ENCODE measurements around the gene COG2.
"Not testable (repeated sequence)": the region's sequence is repeated elsewhere in the genome, so short reads cannot be mapped to it uniquely, and the experiment has no call there.

Gene COG2

GRCh38 chr1:230641346-230641745 lies 935 bp upstream of the COG2 start:
- TF ChIP-seq Cebpa-rat (IDR thresholded peaks at IDR 0.05): no peak
- Histone ChIP-seq H3K9ac (no peak overlapping the region), H3K27me3 (no peaks in the 10 kb centered on the region), H4K20me1 (peaks cover 35% of the 10 kb centered on the region), H3K27ac (no peak overlapping the region), H3K4me1 (peaks cover 28% of the 10 kb centered on the region), H3K4me3 (no peak overlapping the region), H3K36me3 (peaks cover 13% of the 10 kb centered on the region), H3K9me3 (no peaks in the 10 kb centered on the region), H3K4me2 (no peak overlapping the region)

GRCh38 chr1:230641900-230642262 lies 400 bp upstream of the COG2 start:
- Histone ChIP-seq H3K4me3 (peak overlapping the region; percentile 74; the same call in 1 of the 2 replicates), H3K27me3 (no peaks in the 10 kb centered on the region), H3K4me2 (peak overlapping the region; percentile 32), H3K9me3 (no peaks in the 10 kb centered on the region), H3K27ac (no peak overlapping the region), H3K36me3 (peaks cover 18% of the 10 kb centered on the region), H3K9ac (no peak overlapping the region), H4K20me1 (peaks cover 40% of the 10 kb centered on the region), H3K4me1 (peaks cover 28% of the 10 kb centered on the region)
- no peak for TF ChIP-seq Cebpa-rat (IDR thresholded peaks at IDR 0.05)

GRCh38 chr1:230643908-230644307 lies 1.6 kb downstream of the COG2 start:
- H3K27me3 ChIP-seq: no peaks in the 10 kb centered on the region
- H4K20me1 ChIP-seq: peaks cover 60% of the 10 kb centered on the region
- H3K4me3 ChIP-seq: peak overlapping the region; percentile 74
- H3K36me3 ChIP-seq: peaks cover 24% of the 10 kb centered on the region
- no peaks in the 10 kb centered on the region for H3K9me3 ChIP-seq
- H3K27ac ChIP-seq: no peak overlapping the region
- H3K9ac ChIP-seq: peak overlapping the region; percentile 85; the same call in 1 of the 2 replicates
- TF ChIP-seq Cebpa-rat (IDR thresholded peaks at IDR 0.05): no peak
- peaks cover 28% of the 10 kb centered on the region for H3K4me1 ChIP-seq
- H3K4me2 ChIP-seq: peak overlapping the region; percentile 91

- Histone ChIP-seq H3K9me3 (peaks cover 18% of the 10 kb centered on the region), H3K27me3 (no peaks in the 10 kb centered on the region), H3K4me3 (no peak overlapping the region), H3K4me1 (peaks cover 25% of the 10 kb centered on the region), H3K36me3 (peaks cover 37% of the 10 kb centered on the region), H4K20me1 (peaks cover 70% of the 10 kb centered on the region), H3K27ac (no peak overlapping the region), H3K9ac (no peak overlapping the region), H3K4me2 (no peak overlapping the region)
- TF ChIP-seq Cebpa-rat (IDR thresholded peaks at IDR 0.05): no peak
These were observed 4.5 kb downstream of the COG2 start for GRCh38 chr1:230646710-230647302.

GRCh38 chr1:230647321-230647720 lies 5.0 kb downstream of the COG2 start:
- Histone ChIP-seq H3K27me3 (no peaks in the 10 kb centered on the region), H3K4me3 (no peak overlapping the region), H3K36me3 (peaks cover 43% of the 10 kb centered on the region), H3K4me1 (peaks cover 22% of the 10 kb centered on the region), H3K4me2 (no peak overlapping the region), H3K27ac (no peak overlapping the region), H3K9me3 (peaks cover 23% of the 10 kb centered on the region), H3K9ac (no peak overlapping the region), H4K20me1 (peaks cover 70% of the 10 kb centered on the region)
- no peak for TF ChIP-seq Cebpa-rat (IDR thresholded peaks at IDR 0.05)

GRCh38 chr1:230648114-230648513 lies 5.8 kb downstream of the COG2 start:
- TF ChIP-seq Cebpa-rat (IDR thresholded peaks at IDR 0.05): no peak
- no peak overlapping the region for H3K4me2 ChIP-seq
- no peaks in the 10 kb centered on the region for H3K27me3 ChIP-seq
- peaks cover 30% of the 10 kb centered on the region for H3K9me3 ChIP-seq
- H3K9ac ChIP-seq: no peak overlapping the region
- peaks cover 68% of the 10 kb centered on the region for H4K20me1 ChIP-seq
- H3K36me3 ChIP-seq: peaks cover 47% of the 10 kb centered on the region
- no peak overlapping the region for H3K4me3 ChIP-seq
- H3K27ac ChIP-seq: no peak overlapping the region
- H3K4me1 ChIP-seq: peaks cover 21% of the 10 kb centered on the region

GRCh38 chr1:230650300-230650699 lies 8.0 kb downstream of the COG2 start:
- Histone ChIP-seq H3K36me3 (peaks cover 50% of the 10 kb centered on the region), H3K27ac (no peak overlapping the region), H4K20me1 (peaks cover 46% of the 10 kb centered on the region), H3K9me3 (peaks cover 44% of the 10 kb centered on the region), H3K4me2 (no peak overlapping the region), H3K9ac (no peak overlapping the region), H3K27me3 (no peaks in the 10 kb centered on the region), H3K4me1 (no peaks in the 10 kb centered on the region), H3K4me3 (no peak overlapping the region)
- TF ChIP-seq Cebpa-rat (IDR thresholded peaks at IDR 0.05): no peak

GRCh38 chr1:230651235-230651634 lies 9.0 kb downstream of the COG2 start:
- peaks cover 41% of the 10 kb centered on the region for H3K36me3 ChIP-seq
- no peaks in the 10 kb centered on the region for H3K27me3 ChIP-seq
- TF ChIP-seq Cebpa-rat (IDR thresholded peaks at IDR 0.05): no peak
- no peak overlapping the region for H3K4me2 ChIP-seq
- no peak overlapping the region for H3K9ac ChIP-seq
- no peak overlapping the region for H3K27ac ChIP-seq
- no peak overlapping the region for H3K4me3 ChIP-seq
- peaks cover 37% of the 10 kb centered on the region for H4K20me1 ChIP-seq
- H3K9me3 ChIP-seq: peaks cover 44% of the 10 kb centered on the region
- H3K4me1 ChIP-seq: no peaks in the 10 kb centered on the region

GRCh38 chr1:230656719-230657118 lies 14.4 kb downstream of the COG2 start:
- not testable (repeated sequence) for H3K27ac ChIP-seq, H3K27me3 ChIP-seq, H3K4me1 ChIP-seq, H3K4me3 ChIP-seq, H3K4me2 ChIP-seq, H3K9ac ChIP-seq
- peaks cover 26% of the 10 kb centered on the region for H4K20me1 ChIP-seq
- H3K36me3 ChIP-seq: peaks cover 49% of the 10 kb centered on the region
- H3K9me3 ChIP-seq: peaks cover 27% of the 10 kb centered on the region

- not testable (repeated sequence) for H3K4me3 ChIP-seq, H3K9ac ChIP-seq, H3K4me1 ChIP-seq, H3K27ac ChIP-seq, H3K4me2 ChIP-seq, H3K27me3 ChIP-seq
- Histone ChIP-seq H3K36me3 (peaks cover 50% of the 10 kb centered on the region), H3K9me3 (peaks cover 14% of the 10 kb centered on the region), H4K20me1 (peaks cover 26% of the 10 kb centered on the region)
These were observed 15.8 kb downstream of the COG2 start for GRCh38 chr1:230658103-230658502.

GRCh38 chr1:230658691-230659090 lies 16.4 kb downstream of the COG2 start:
- Histone ChIP-seq H3K9ac (no peak overlapping the region), H3K4me1 (peaks cover 7% of the 10 kb centered on the region), H4K20me1 (peaks cover 26% of the 10 kb centered on the region), H3K9me3 (peaks cover 8% of the 10 kb centered on the region), H3K27me3 (no peaks in the 10 kb centered on the region), H3K4me3 (no peak overlapping the region), H3K36me3 (peaks cover 49% of the 10 kb centered on the region), H3K27ac (no peak overlapping the region), H3K4me2 (no peak overlapping the region)
- no peak for TF ChIP-seq Cebpa-rat (IDR thresholded peaks at IDR 0.05)

Data from BLaER1 (cell line).